ENCODE results near the gene JARID2. TPM values are rescaled to one million over a fixed set of nuclear protein-coding genes. Genes with fewer than 3 reads are reported as not detected.

Gene JARID2
- total RNA-seq, 1 experiment from 2014 or later: 21.0 TPM

GRCh38 chr6:15259766-15260098, 13.9 kb downstream of the JARID2 start:
- DNase-seq (ENCODE audit: unreplicated experiment): no peak
- no TSS peak for BruUV-seq (replicated peaks)
- intact Hi-C loops (cut with micrococcal nuclease): no loop called here
- ChIA-PET CTCF (interaction anchor here (0.6 kb wide), 1 partner anchor 1055 kb away, joined by 3 read pairs; no protein-coding TSS in a partner anchor), POLR2A (interaction anchor here (0.7 to 1.7 kb wide), 2 partner anchors 11 to 15 kb away, joined by 3 to 6 read pairs; no protein-coding TSS in a partner anchor)
- Mint-ChIP-seq H3K27me3 (ENCODE audit: insufficient read depth, unreplicated experiment) (no peaks in the 10 kb centered on the region), H3K36me3 (ENCODE audit: insufficient read depth, unreplicated experiment) (no peaks in the 10 kb centered on the region), H3K4me1 (ENCODE audit: insufficient read depth, unreplicated experiment) (peaks cover 57% of the 10 kb centered on the region), H3K9me3 (ENCODE audit: unreplicated experiment) (no peaks in the 10 kb centered on the region), H3K27ac (ENCODE audit: low read depth, unreplicated experiment) (peak overlapping the region; percentile 81), H3K4me3 (ENCODE audit: unreplicated experiment) (peak overlapping the region; percentile 19)
- TF ChIP-seq, protein P1, sequence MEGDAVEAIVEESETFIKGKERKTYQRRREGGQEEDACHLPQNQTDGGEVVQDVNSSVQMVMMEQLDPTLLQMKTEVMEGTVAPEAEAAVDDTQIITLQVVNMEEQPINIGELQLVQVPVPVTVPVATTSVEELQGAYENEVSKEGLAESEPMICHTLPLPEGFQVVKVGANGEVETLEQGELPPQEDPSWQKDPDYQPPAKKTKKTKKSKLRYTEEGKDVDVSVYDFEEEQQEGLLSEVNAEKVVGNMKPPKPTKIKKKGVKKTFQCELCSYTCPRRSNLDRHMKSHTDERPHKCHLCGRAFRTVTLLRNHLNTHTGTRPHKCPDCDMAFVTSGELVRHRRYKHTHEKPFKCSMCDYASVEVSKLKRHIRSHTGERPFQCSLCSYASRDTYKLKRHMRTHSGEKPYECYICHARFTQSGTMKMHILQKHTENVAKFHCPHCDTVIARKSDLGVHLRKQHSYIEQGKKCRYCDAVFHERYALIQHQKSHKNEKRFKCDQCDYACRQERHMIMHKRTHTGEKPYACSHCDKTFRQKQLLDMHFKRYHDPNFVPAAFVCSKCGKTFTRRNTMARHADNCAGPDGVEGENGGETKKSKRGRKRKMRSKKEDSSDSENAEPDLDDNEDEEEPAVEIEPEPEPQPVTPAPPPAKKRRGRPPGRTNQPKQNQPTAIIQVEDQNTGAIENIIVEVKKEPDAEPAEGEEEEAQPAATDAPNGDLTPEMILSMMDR (IDR thresholded peaks at IDR 0.05; ENCODE audit: unreplicated experiment): no peak

DNA sequence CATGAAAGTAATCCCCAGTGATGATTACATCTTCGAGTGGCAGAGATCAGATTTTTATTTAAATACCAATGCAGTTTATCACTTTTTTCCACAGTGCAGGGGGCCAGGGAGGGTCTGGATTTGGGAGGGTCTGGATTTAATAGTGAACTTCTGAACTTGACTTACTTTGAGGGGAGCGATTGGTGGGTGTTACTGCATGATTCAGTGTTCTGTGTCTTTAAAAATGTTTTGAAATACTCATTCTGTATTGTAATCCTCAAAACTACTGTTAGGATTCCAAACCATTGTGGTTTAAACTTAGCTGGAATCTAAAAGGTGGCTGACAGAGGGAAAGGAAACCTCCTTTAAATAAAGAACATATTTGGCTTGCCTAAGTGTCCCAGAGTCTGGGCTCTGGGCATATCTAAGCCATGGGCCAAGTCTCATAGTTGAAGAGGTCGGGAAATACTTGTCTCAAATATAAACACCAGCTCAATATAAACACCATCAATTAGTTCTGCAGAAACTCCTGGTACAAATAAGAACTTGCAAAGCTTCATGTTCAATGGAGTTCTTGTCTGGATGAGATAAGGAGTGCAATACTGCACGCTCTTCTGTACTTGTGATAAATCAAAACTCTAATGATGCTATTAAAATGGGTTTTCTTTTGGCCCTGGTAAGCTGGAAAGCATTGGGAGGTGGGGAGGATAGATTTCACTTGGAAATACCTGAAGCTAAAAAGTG, 14.4 kb downstream of the JARID2 start:
- Mint-ChIP-seq H3K27me3 (ENCODE audit: insufficient read depth, unreplicated experiment) (no peaks in the 10 kb centered on the region), H3K36me3 (ENCODE audit: insufficient read depth, unreplicated experiment) (no peaks in the 10 kb centered on the region), H3K27ac (ENCODE audit: low read depth, unreplicated experiment) (peak overlapping the region; percentile 81), H3K4me3 (ENCODE audit: unreplicated experiment) (peak overlapping the region; percentile 19), H3K4me1 (ENCODE audit: insufficient read depth, unreplicated experiment) (peaks cover 56% of the 10 kb centered on the region), H3K9me3 (ENCODE audit: unreplicated experiment) (no peaks in the 10 kb centered on the region)
- BruUV-seq (replicated peaks): no TSS peak
- TF ChIP-seq, protein P1 (IDR thresholded peaks at IDR 0.05; ENCODE audit: unreplicated experiment): no peak
- ChIA-PET CTCF (interaction anchor here (0.6 kb wide), 2 partner anchors 168 to 176 kb away, joined by 3 read pairs; no protein-coding TSS in a partner anchor), POLR2A (interaction anchor here (0.6 to 1.7 kb wide), 2 partner anchors 11 to 16 kb away, joined by 3 to 6 read pairs; no protein-coding TSS in a partner anchor)
- DNase-seq (ENCODE audit: unreplicated experiment): peak; percentile 6
- intact Hi-C loops (cut with micrococcal nuclease): no loop called here

- ChIA-PET POLR2A (no interaction called here), CTCF (no interaction called here)
- Mint-ChIP-seq H3K4me1 (ENCODE audit: insufficient read depth, unreplicated experiment) (peaks cover 30% of the 10 kb centered on the region), H3K27me3 (ENCODE audit: insufficient read depth, unreplicated experiment) (no peaks in the 10 kb centered on the region), H3K9me3 (ENCODE audit: unreplicated experiment) (no peaks in the 10 kb centered on the region), H3K27ac (ENCODE audit: low read depth, unreplicated experiment) (no peak overlapping the region), H3K36me3 (ENCODE audit: insufficient read depth, unreplicated experiment) (no peaks in the 10 kb centered on the region), H3K4me3 (ENCODE audit: unreplicated experiment) (no peak overlapping the region)
- intact Hi-C loops (cut with micrococcal nuclease): no loop called here
- TF ChIP-seq, protein P1 (IDR thresholded peaks at IDR 0.05; ENCODE audit: unreplicated experiment): no peak
- no TSS peak for BruUV-seq (replicated peaks)
- DNase-seq (ENCODE audit: unreplicated experiment): no peak
Measured at GRCh38 chr6:15263780-15264374, 18.0 kb downstream of the JARID2 start.

DNA sequence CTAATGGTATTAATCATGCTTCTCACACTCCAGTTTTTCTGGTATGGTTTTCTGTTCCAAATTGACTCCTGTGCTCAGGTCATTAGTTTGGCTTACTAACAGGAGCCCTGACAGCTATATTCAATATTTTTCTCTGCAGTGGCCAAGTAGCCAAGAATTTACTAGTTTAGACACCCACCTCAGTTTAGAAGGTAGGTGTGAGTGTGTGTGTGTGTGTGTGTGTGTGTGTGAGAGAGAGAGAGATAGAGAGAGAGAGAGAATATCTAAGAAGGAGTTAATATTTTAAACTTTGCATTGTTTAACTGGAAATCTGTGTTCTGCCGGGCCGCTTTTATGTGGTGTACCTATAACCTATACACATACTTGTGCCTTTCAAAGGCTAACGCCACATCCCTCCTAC, 18.5 kb downstream of the JARID2 start:
- intact Hi-C loops (cut with micrococcal nuclease): no loop called here
- no peak for DNase-seq (ENCODE audit: unreplicated experiment)
- no TSS peak for BruUV-seq (replicated peaks)
- no peaks in the 10 kb centered on the region for H3K36me3 Mint-ChIP-seq (ENCODE audit: insufficient read depth, unreplicated experiment)
- H3K27me3 Mint-ChIP-seq (ENCODE audit: insufficient read depth, unreplicated experiment): no peaks in the 10 kb centered on the region
- H3K4me3 Mint-ChIP-seq (ENCODE audit: unreplicated experiment): no peak overlapping the region
- ChIA-PET CTCF (interaction anchor here (1.1 to 1.7 kb wide), 2 partner anchors 11 to 24 kb away, joined by 3 read pairs; no protein-coding TSS in a partner anchor), POLR2A (interaction anchor here (0.5 to 0.7 kb wide), 2 partner anchors 114 to 540 kb away, joined by 3 to 4 read pairs; no protein-coding TSS in a partner anchor)
- H3K27ac Mint-ChIP-seq (ENCODE audit: low read depth, unreplicated experiment): no peak overlapping the region
- H3K9me3 Mint-ChIP-seq (ENCODE audit: unreplicated experiment): no peaks in the 10 kb centered on the region
- TF ChIP-seq, protein P1 (IDR thresholded peaks at IDR 0.05; ENCODE audit: unreplicated experiment): no peak
- H3K4me1 Mint-ChIP-seq (ENCODE audit: insufficient read depth, unreplicated experiment): peaks cover 27% of the 10 kb centered on the region
